CD4-positive, alpha-beta T cell treated with Interferon gamma for 1 hour (primary cell): ENCODE measurements around the gene EGFL7.

Source experiments
- DNase-seq: peaks from one replicate; pipeline ENCODE4 v3.0.0-alpha.2; 2020

EGFL7 gene

GRCh38 chr9:136625101-136626065 lies 37.3 kb upstream of the EGFL7 start:
- no peak for DNase-seq

GRCh38 chr9:136626066-136626725 lies 36.5 kb upstream of the EGFL7 start:
- no peak for DNase-seq

GRCh38 chr9:136626740-136627642 lies 35.7 kb upstream of the EGFL7 start:
- DNase-seq: no peak

- no peak for DNase-seq
These were observed 35.0 kb upstream of the EGFL7 start for GRCh38 chr9:136627703-136628102.

- no peak for DNase-seq
These were observed 34.4 kb upstream of the EGFL7 start for GRCh38 chr9:136628268-136628667.

- DNase-seq: no peak
These were observed 33.5 kb upstream of the EGFL7 start for GRCh38 chr9:136629001-136629878.

- peak; percentile 66 for DNase-seq
These were observed 32.6 kb upstream of the EGFL7 start for GRCh38 chr9:136629879-136630661.

- DNase-seq: no peak
These were observed 32.1 kb upstream of the EGFL7 start for GRCh38 chr9:136630662-136630992.

GRCh38 chr9:136631038-136632000 lies 31.4 kb upstream of the EGFL7 start:
- peak; percentile 81 for DNase-seq

- DNase-seq: peak; percentile 50
These were observed 30.6 kb upstream of the EGFL7 start for GRCh38 chr9:136632072-136632471.

GRCh38 chr9:136632491-136633106 lies 30.1 kb upstream of the EGFL7 start:
- DNase-seq: peak; percentile 17

GRCh38 chr9:136634904-136635303 lies 27.8 kb upstream of the EGFL7 start:
- no peak for DNase-seq

GRCh38 chr9:136640171-136641111 lies 22.3 kb upstream of the EGFL7 start:
- no peak for DNase-seq

GRCh38 chr9:136642439-136642921 lies 20.2 kb upstream of the EGFL7 start:
- DNase-seq: no peak

GRCh38 chr9:136643596-136644342 lies 18.9 kb upstream of the EGFL7 start:
- peak; percentile 47 for DNase-seq

GRCh38 chr9:136644343-136644592 lies 18.4 kb upstream of the EGFL7 start:
- peak; percentile 83 for DNase-seq

- peak; percentile 73 for DNase-seq
These were observed 17.9 kb upstream of the EGFL7 start for GRCh38 chr9:136644593-136645351.
